ENCODE measurements around the gene HTR7. TPM values are rescaled to one million over a fixed set of nuclear protein-coding genes. Genes with fewer than 3 reads are reported as not detected.

HTR7 gene
- total RNA-seq, 3 donors from 2014 or later: 0.24 to 0.51 (median 0.46) TPM

GRCh38 chr10:90707657-90708056, 150.2 kb downstream of the HTR7 start:
- Histone ChIP-seq H3K36me3 (ENCODE audit: low read depth) (no peaks in the 10 kb centered on the region), H3K9me3 (no peaks in the 10 kb centered on the region), H3K4me3 (no peak overlapping the region), H3K4me1 (ENCODE audit: low read depth) (no peaks in the 10 kb centered on the region)
- DNase-seq (no peak), ATAC-seq (no peak)
- no peak for TF ChIP-seq CTCF (IDR thresholded peaks at IDR 0.05)
- intact Hi-C loops (cut with DNase I, micrococcal nuclease): no loop called here

GRCh38 chr10:90701428-90701827, 156.4 kb downstream of the HTR7 start:
- no peak for ATAC-seq
- H3K4me1 ChIP-seq (ENCODE audit: low read depth): no peaks in the 10 kb centered on the region
- no peak overlapping the region for H3K4me3 ChIP-seq
- TF ChIP-seq CTCF (IDR thresholded peaks at IDR 0.05): no peak
- no peaks in the 10 kb centered on the region for H3K9me3 ChIP-seq
- intact Hi-C loops (cut with DNase I, micrococcal nuclease): no loop called here
- no peak for DNase-seq
- no peaks in the 10 kb centered on the region for H3K36me3 ChIP-seq (ENCODE audit: low read depth)

GRCh38 chr10:90695915-90696676, 161.7 kb downstream of the HTR7 start:
- H3K4me1 ChIP-seq (ENCODE audit: low read depth): no peaks in the 10 kb centered on the region
- no peak for TF ChIP-seq CTCF (IDR thresholded peaks at IDR 0.05)
- no peaks in the 10 kb centered on the region for H3K36me3 ChIP-seq (ENCODE audit: low read depth)
- H3K4me3 ChIP-seq: no peak overlapping the region
- DNase-seq (no peak), ATAC-seq (no peak)
- no peaks in the 10 kb centered on the region for H3K9me3 ChIP-seq
- intact Hi-C loops (cut with DNase I, micrococcal nuclease): no loop called here

Other genes with a start within 250 kb of the HTR7 start
- 10 to 100 TPM; 20.6 to 25.1 (median 24.3) TPM for gene RPP30, start 13.9 kb upstream of the HTR7 start, total RNA-seq
- 1 to 10 TPM in 1 of 3 donors, under 1 TPM in 1, not detected in 1; 0.23 to 1.7 TPM for gene ANKRD1, start 63.0 kb upstream of the HTR7 start, total RNA-seq

Measured in mucosa of descending colon (tissue), 3 donors.